ENCODE measurements around the gene C16orf82. TPM values are rescaled to one million over a fixed set of nuclear protein-coding genes. Genes with fewer than 3 reads are reported as not detected.

The C16orf82 gene
- total RNA-seq, 1 donor from 2014 or later: not detected

DNA sequence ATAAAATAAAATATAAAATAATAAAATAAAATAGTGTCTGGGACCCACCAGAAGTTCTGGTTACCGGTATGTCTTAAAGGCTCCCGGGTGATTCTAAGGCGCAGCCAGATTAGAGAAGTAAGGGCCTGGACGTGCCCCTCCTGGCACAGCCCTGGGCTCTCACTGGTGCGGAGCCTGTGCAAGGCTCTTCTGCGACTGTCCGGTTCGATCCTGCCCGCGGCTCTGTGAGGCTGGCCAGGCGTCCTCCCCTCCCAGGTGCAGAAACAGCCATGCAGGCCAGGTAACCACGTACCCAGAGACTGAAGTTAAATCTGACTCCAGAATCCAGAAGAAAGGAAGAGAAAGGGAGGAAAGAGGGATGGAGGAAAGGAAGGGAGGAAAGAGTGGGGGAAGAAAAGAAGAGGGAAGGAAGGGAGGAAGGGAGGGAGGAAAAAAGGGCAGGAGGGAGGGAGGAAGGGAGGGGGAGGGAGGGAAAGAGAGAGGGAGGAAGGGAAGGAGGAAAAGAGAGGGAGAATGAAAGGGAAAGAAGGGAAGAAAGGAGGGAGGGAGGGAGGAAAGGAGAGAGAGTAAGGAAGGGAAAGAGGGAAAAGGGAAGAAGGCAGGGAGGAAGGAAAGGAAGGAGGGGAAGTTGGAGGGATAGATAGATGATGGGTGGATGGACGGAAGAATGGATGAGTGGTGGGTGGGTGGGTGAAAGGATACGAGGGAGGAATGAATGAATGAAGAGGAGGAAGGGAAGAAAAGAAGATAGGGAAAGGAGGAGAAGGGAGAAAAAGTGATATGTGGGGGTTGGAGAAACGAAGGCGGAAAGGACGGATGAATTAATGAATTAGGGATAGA is 42.3 kb downstream of the C16orf82 start:
- Mint-ChIP-seq H3K27me3 (peaks cover 28% of the 10 kb centered on the region), H3K27ac (no peak overlapping the region)
- no peak for DNase-seq (ENCODE audit: low spot score, unreplicated experiment)

DNA sequence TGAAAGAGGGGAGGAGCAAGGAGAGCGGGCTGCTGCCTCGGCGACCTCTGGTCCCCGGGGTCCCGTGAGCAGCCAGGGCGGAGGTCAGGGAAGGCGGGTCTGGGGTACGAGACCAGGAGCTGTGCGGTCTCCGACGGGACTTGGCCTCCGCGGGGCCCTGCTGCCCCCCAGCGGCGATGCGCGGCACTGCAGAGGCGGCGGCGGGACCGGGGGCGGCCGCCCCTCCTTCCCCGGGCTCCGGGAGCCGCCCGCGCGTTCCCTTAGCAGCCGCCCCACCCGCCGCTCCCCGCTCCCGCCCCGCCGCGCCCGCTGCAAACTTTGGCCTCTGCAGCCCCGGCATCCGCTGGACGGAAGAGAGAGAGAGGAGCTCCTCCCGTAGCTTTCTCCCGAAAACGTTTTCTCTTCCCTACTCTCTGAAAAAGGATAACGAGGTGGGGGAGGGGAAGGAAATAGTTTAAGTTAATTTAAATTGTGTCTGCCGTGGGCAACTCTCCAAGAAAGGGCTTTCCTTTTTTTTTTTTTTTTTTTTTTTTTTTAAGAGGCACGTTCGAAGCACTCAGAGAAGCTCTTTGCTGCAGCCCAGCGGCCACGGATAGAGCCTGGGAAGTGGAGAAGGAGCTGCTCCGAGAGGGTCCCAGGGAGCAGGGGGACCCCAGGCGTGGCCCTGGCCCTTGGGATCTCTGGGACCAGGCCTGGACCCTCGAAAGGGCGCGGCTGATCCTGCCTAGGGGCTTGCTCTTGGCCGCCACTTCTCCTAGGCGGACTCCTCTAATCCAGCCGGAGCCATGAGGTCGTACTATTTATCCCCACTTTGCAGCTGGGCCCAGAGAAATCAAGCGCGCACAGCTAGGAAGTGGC is 43.2 kb downstream of the C16orf82 start:
- Mint-ChIP-seq H3K4me1 (ENCODE audit: low read depth) (peaks cover 2% of the 10 kb centered on the region), H3K4me3 (ENCODE audit: low read depth) (peak overlapping the region; percentile 66), H3K27ac (no peak overlapping the region), H3K9me3 (ENCODE audit: low read depth) (no peaks in the 10 kb centered on the region), H3K27me3 (peaks cover 32% of the 10 kb centered on the region), H3K36me3 (ENCODE audit: insufficient read depth) (no peaks in the 10 kb centered on the region)
- TF ChIP-seq, protein P1, sequence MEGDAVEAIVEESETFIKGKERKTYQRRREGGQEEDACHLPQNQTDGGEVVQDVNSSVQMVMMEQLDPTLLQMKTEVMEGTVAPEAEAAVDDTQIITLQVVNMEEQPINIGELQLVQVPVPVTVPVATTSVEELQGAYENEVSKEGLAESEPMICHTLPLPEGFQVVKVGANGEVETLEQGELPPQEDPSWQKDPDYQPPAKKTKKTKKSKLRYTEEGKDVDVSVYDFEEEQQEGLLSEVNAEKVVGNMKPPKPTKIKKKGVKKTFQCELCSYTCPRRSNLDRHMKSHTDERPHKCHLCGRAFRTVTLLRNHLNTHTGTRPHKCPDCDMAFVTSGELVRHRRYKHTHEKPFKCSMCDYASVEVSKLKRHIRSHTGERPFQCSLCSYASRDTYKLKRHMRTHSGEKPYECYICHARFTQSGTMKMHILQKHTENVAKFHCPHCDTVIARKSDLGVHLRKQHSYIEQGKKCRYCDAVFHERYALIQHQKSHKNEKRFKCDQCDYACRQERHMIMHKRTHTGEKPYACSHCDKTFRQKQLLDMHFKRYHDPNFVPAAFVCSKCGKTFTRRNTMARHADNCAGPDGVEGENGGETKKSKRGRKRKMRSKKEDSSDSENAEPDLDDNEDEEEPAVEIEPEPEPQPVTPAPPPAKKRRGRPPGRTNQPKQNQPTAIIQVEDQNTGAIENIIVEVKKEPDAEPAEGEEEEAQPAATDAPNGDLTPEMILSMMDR (IDR thresholded peaks at IDR 0.05; ENCODE audit: unreplicated experiment): peak; percentile 96
- peak; percentile 92 for DNase-seq (ENCODE audit: low spot score, unreplicated experiment)

More for the DNA sequence above, 42.3 kb downstream of the C16orf82 start:
- H3K36me3 Mint-ChIP-seq (ENCODE audit: insufficient read depth): no peaks in the 10 kb centered on the region
- H3K4me1 Mint-ChIP-seq (ENCODE audit: low read depth): peaks cover 2% of the 10 kb centered on the region
- H3K4me3 Mint-ChIP-seq (ENCODE audit: low read depth): peak overlapping the region; percentile 26
- TF ChIP-seq, protein P1 (IDR thresholded peaks at IDR 0.05; ENCODE audit: unreplicated experiment): no peak
- no peaks in the 10 kb centered on the region for H3K9me3 Mint-ChIP-seq (ENCODE audit: low read depth)

DNA sequence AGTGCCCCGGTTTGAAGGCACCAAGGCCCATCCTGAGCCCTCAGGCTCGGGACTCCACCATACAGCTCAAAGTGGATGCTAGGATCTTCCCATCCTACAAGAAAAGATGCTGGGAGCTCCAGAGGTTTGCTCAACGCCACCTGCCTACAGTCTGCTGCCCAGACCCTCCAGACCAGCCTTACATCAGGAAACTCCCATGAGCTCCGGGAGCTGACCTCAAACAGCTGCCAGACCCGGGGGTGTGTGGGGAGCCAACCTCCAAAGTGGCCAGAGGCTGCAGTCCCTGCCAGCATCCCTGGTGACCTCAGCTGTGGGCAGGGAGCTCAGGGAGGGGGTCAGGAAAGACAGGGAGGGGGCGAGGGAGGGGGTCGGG is 43.8 kb downstream of the C16orf82 start:
- Mint-ChIP-seq H3K36me3 (ENCODE audit: insufficient read depth) (no peaks in the 10 kb centered on the region), H3K4me1 (ENCODE audit: low read depth) (peaks cover 2% of the 10 kb centered on the region), H3K27me3 (peaks cover 37% of the 10 kb centered on the region), H3K27ac (no peak overlapping the region), H3K4me3 (ENCODE audit: low read depth) (no peak overlapping the region), H3K9me3 (ENCODE audit: low read depth) (no peaks in the 10 kb centered on the region)
- TF ChIP-seq, protein P1 (IDR thresholded peaks at IDR 0.05; ENCODE audit: unreplicated experiment): no peak
- no peak for DNase-seq (ENCODE audit: low spot score, unreplicated experiment)

DNA sequence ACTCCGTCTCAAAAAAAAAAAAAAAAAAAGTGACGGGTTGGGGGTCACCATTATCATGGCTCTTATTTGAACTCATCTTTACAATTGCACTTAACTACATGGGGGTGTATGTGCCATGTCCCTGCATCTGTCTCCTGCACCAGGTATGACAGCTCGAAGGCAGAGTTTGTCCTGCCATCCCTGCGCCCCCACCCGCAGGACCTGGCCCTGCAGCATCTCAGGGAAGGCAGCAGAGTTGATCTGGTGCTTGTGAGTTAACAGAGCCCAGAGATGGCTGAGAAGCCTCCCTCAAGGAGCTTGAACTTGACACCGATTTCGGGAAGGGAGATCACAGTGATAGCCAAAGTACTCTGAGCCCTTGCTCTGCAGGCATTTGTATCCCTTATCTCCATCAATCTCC is 44.8 kb downstream of the C16orf82 start:
- Mint-ChIP-seq H3K36me3 (ENCODE audit: insufficient read depth) (no peaks in the 10 kb centered on the region), H3K4me1 (ENCODE audit: low read depth) (peaks cover 2% of the 10 kb centered on the region), H3K4me3 (ENCODE audit: low read depth) (no peak overlapping the region), H3K27me3 (peaks cover 45% of the 10 kb centered on the region), H3K27ac (no peak overlapping the region), H3K9me3 (ENCODE audit: low read depth) (no peaks in the 10 kb centered on the region)
- DNase-seq (ENCODE audit: low spot score, unreplicated experiment): no peak
- TF ChIP-seq, protein P1 (IDR thresholded peaks at IDR 0.05; ENCODE audit: unreplicated experiment): no peak

DNA sequence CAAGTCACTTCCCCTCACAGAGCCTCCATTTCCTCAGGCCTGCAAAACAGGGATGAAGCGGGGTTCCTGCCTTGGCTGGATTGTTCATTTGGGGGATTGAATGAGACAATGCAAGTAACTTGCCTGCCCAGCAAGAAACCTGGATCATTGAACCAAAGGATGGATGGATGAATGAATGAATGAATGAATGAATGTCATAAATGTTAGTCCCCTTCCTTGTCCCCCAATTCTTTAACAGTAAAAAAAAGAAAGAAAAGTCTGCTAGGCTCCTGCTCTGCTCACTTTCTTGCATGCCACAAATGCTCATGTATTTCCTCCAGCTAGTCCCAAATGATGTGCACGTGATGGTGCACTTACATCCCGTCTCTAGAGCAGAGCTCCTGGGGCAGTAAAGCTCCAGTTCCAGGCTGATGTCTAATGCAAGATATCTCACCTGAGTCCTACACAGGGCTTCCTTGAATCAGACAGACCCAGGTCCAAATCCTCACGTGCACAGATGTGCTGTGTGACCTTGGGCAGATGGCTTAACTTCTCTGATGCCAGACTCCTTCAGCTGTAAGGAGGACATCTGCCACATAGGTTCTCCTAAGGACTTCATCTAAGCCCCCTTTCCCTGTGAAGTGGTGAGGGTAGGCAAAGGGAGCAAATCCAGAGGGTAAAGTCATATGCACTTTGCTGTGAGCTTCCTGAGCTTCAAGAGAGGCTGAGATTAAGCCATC is 45.5 kb downstream of the C16orf82 start:
- peaks cover 49% of the 10 kb centered on the region for H3K27me3 Mint-ChIP-seq
- no peaks in the 10 kb centered on the region for H3K9me3 Mint-ChIP-seq (ENCODE audit: low read depth)
- H3K36me3 Mint-ChIP-seq (ENCODE audit: insufficient read depth): no peaks in the 10 kb centered on the region
- peaks cover 2% of the 10 kb centered on the region for H3K4me1 Mint-ChIP-seq (ENCODE audit: low read depth)
- no peak overlapping the region for H3K4me3 Mint-ChIP-seq (ENCODE audit: low read depth)
- TF ChIP-seq, protein P1 (IDR thresholded peaks at IDR 0.05; ENCODE audit: unreplicated experiment): no peak
- no peak overlapping the region for H3K27ac Mint-ChIP-seq
- no peak for DNase-seq (ENCODE audit: low spot score, unreplicated experiment)
